ENCODE results near the gene CDCA5. TPM values are rescaled to one million over a fixed set of nuclear protein-coding genes. Genes with fewer than 3 reads are reported as not detected.

The CDCA5 gene
- total RNA-seq, 3 donors from 2014 or later (not counting 1 experiment from before 2014, with no cell fraction given) = 3.3 to 6.8 (median 3.8) TPM

DNA sequence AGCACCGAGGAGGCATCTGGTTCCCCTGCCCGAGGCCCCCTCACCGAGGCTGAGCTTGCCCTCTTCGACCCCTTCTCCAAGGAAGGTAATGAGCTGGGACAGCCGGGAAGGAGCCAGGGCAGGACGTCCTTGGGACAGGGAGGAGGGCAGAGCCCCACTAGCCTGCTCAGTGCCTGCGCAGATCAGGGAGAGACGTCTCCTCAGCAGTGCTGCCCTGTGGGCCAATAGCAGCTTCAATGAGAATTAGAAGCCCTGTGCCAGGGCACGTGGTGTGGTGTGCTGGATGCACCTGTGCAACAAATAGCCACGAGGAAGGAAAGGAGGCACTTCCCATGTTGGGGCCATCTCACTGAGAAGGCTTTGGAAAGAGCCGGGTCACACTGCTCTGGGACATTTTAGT is 48.3 kb downstream of the CDCA5 start:
- Mint-ChIP-seq H3K9me3 (no peaks in the 10 kb centered on the region), H3K4me1 (peaks cover 2 to 3% of the 10 kb centered on the region in 2 donors), H3K4me3 (no peak overlapping the region), H3K27ac (no peak overlapping the region), H3K36me3 (no peaks in the 10 kb centered on the region), H3K27me3 (ENCODE audit: low read depth in 2 of 2) (no peaks in the 10 kb centered on the region)
- DNase-seq (no peak), ATAC-seq (no peak)
- intact Hi-C loops (cut with micrococcal nuclease) = no loop called here
- no peaks in the 10 kb centered on the region for H3K9me3 ChIP-seq (ENCODE audit: control insufficient read depth, insufficient read depth, low read length)
- no peak overlapping the region for H3K27ac ChIP-seq (ENCODE audit: low read length)
- peaks cover 29% of the 10 kb centered on the region for H3K36me3 ChIP-seq (ENCODE audit: control insufficient read depth, insufficient read depth, low read length)
- TF ChIP-seq, protein P1, sequence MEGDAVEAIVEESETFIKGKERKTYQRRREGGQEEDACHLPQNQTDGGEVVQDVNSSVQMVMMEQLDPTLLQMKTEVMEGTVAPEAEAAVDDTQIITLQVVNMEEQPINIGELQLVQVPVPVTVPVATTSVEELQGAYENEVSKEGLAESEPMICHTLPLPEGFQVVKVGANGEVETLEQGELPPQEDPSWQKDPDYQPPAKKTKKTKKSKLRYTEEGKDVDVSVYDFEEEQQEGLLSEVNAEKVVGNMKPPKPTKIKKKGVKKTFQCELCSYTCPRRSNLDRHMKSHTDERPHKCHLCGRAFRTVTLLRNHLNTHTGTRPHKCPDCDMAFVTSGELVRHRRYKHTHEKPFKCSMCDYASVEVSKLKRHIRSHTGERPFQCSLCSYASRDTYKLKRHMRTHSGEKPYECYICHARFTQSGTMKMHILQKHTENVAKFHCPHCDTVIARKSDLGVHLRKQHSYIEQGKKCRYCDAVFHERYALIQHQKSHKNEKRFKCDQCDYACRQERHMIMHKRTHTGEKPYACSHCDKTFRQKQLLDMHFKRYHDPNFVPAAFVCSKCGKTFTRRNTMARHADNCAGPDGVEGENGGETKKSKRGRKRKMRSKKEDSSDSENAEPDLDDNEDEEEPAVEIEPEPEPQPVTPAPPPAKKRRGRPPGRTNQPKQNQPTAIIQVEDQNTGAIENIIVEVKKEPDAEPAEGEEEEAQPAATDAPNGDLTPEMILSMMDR (IDR thresholded peaks at IDR 0.05) = no peak
- WGBS (ENCODE audit: insufficient coverage) = 91% methylated on average over 11 of the region's 11 CpGs
- H3K4me3 ChIP-seq (ENCODE audit: low read length) = no peak overlapping the region
- H3K4me1 ChIP-seq (ENCODE audit: control insufficient read depth, insufficient read depth, low read length) = peaks cover 5% of the 10 kb centered on the region
- no peaks in the 10 kb centered on the region for H3K27me3 ChIP-seq (ENCODE audit: control insufficient read depth, insufficient read depth, low read length)

DNA sequence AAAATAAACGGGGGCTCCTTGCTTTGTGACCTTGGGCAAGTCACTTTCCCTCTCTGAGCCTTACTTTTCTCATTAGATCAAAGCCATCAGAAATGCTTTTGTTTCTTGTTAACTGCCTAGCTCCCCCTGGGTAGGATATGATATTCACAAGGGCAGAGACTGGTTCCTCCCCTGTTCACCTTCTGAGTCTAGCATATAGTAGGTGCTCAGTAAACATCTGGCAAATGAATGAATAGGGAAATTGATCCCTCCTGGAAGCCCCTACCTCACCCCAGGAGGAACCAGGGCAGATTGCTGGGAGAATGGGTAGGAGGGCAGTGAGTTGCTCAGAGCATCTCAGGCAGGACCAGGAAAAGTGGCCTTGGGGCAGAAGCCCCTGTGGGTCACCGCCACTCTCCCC is 49.4 kb downstream of the CDCA5 start:
- no peak overlapping the region for H3K4me3 Mint-ChIP-seq
- DNase-seq (no peak), ATAC-seq (no peak)
- H3K27me3 Mint-ChIP-seq (ENCODE audit: low read depth in 2 of 2) = no peaks in the 10 kb centered on the region
- Histone ChIP-seq H3K36me3 (ENCODE audit: control insufficient read depth, insufficient read depth, low read length) (peaks cover 29% of the 10 kb centered on the region), H3K27ac (ENCODE audit: low read length) (no peak overlapping the region), H3K4me1 (ENCODE audit: control insufficient read depth, insufficient read depth, low read length) (no peaks in the 10 kb centered on the region), H3K4me3 (ENCODE audit: low read length) (no peak overlapping the region), H3K9me3 (ENCODE audit: control insufficient read depth, insufficient read depth, low read length) (no peaks in the 10 kb centered on the region), H3K27me3 (ENCODE audit: control insufficient read depth, insufficient read depth, low read length) (no peaks in the 10 kb centered on the region)
- 100% methylated on average over 2 of the region's 2 CpGs for WGBS (ENCODE audit: insufficient coverage)
- H3K9me3 Mint-ChIP-seq = no peaks in the 10 kb centered on the region
- intact Hi-C loops (cut with micrococcal nuclease) = no loop called here
- no peaks in the 10 kb centered on the region for H3K36me3 Mint-ChIP-seq
- TF ChIP-seq, protein P1 (IDR thresholded peaks at IDR 0.05) = no peak
- H3K4me1 Mint-ChIP-seq = no peaks in the 10 kb centered on the region
- H3K27ac Mint-ChIP-seq = no peak overlapping the region

DNA sequence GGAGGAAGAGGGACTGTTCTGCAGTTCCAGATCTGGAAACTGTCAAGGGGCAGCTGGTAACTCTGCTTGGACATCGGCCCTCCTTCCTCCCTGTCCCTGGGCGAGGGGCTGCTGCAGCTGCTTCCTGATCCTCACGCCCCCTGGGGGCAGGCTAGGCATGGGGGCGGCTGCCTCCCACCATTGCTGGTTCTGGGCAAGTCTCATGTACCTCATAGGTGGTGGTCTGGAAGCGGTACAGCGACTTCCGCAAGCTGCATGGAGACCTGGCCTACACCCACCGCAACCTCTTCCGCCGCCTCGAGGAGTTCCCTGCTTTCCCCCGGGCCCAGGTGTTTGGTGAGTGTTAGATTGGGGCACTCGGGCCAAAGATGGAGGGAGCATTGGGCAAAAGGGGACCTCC is 51.6 kb downstream of the CDCA5 start:
- H3K27ac Mint-ChIP-seq = no peak overlapping the region
- no peak for DNase-seq

More for the DNA sequence above, 51.6 kb downstream of the CDCA5 start:
- Mint-ChIP-seq H3K27me3 (ENCODE audit: low read depth in 2 of 2) (no peaks in the 10 kb centered on the region), H3K4me3 (no peak overlapping the region), H3K4me1 (peaks cover 9 to 11% of the 10 kb centered on the region in 2 donors), H3K9me3 (no peaks in the 10 kb centered on the region), H3K36me3 (no peaks in the 10 kb centered on the region)
- no peak for ATAC-seq
- peaks cover 8% of the 10 kb centered on the region for H3K4me1 ChIP-seq (ENCODE audit: control insufficient read depth, insufficient read depth, low read length)
- no peak overlapping the region for H3K27ac ChIP-seq (ENCODE audit: low read length)
- WGBS (ENCODE audit: insufficient coverage) = 90% methylated on average over 13 of the region's 13 CpGs
- H3K9me3 ChIP-seq (ENCODE audit: control insufficient read depth, insufficient read depth, low read length) = no peaks in the 10 kb centered on the region
- H3K27me3 ChIP-seq (ENCODE audit: control insufficient read depth, insufficient read depth, low read length) = no peaks in the 10 kb centered on the region
- H3K36me3 ChIP-seq (ENCODE audit: control insufficient read depth, insufficient read depth, low read length) = peaks cover 23% of the 10 kb centered on the region
- TF ChIP-seq, protein P1 (IDR thresholded peaks at IDR 0.05) = no peak
- intact Hi-C loops (cut with micrococcal nuclease) = no loop called here
- H3K4me3 ChIP-seq (ENCODE audit: low read length) = no peak overlapping the region

Other genes starting within 250 kb of the CDCA5 start
- 10 to 100 TPM in 2 of 3 donors, 1 to 10 TPM in 1; 8.2 to 12.7 (median 10.7) TPM for gene CDC42BPG, start 239.4 kb downstream of the CDCA5 start, total RNA-seq
- gene EHD1, start 205.4 kb downstream of the CDCA5 start, total RNA-seq = 100 to 1,000 TPM; 218 to 246 (median 225) TPM
- 100 to 1,000 TPM; 165 to 321 (median 259) TPM for gene ATG2A, start 166.8 kb downstream of the CDCA5 start, total RNA-seq
- 10 to 100 TPM; 27.8 to 31.5 (median 28.5) TPM for gene PPP2R5B, start 159.4 kb downstream of the CDCA5 start, total RNA-seq
- not detected for gene GPHA2, start 148.1 kb downstream of the CDCA5 start, total RNA-seq
- not detected for gene MAJIN, start 111.9 kb downstream of the CDCA5 start, total RNA-seq
- gene BATF2, start 87.1 kb downstream of the CDCA5 start, total RNA-seq = under 1 TPM in 1 of 3 donors, not detected in 2; 0.30 TPM
- 10 to 100 TPM; 19.9 to 20.5 (median 20.2) TPM for gene ARL2, start 69.9 kb downstream of the CDCA5 start, total RNA-seq
- gene SNX15, start 56.6 kb downstream of the CDCA5 start, total RNA-seq = 10 to 100 TPM; 16.9 to 28.1 (median 27.1) TPM
- 1 to 10 TPM; 2.0 to 3.5 (median 2.8) TPM for gene SAC3D1, start 42.8 kb downstream of the CDCA5 start, total RNA-seq
- gene NAALADL1, start 25.5 kb downstream of the CDCA5 start, total RNA-seq = 10 to 100 TPM; 41.6 to 54.1 (median 46.0) TPM
- 10 to 100 TPM; 49.8 to 60.2 (median 50.8) TPM for gene ZFPL1, start 182 bp upstream of the CDCA5 start, total RNA-seq
- gene VPS51, start 12.2 kb upstream of the CDCA5 start, total RNA-seq = 100 to 1,000 TPM; 180 to 197 (median 184) TPM
- 10 to 100 TPM; 17.0 to 23.2 (median 18.6) TPM for gene TM7SF2, start 27.8 kb upstream of the CDCA5 start, total RNA-seq
- gene ZNHIT2, start 33.7 kb upstream of the CDCA5 start, total RNA-seq = 1 to 10 TPM; 5.6 to 6.8 (median 6.1) TPM
- 100 to 1,000 TPM; 724 to 977 (median 968) TPM for gene FAU, start 38.1 kb upstream of the CDCA5 start, total RNA-seq
- gene MRPL49, start 38.3 kb upstream of the CDCA5 start, total RNA-seq = 10 to 100 TPM; 36.8 to 37.5 (median 36.9) TPM
- gene SYVN1, start 50.5 kb upstream of the CDCA5 start, total RNA-seq = 100 to 1,000 TPM in 1 of 3 donors, 10 to 100 TPM in 2; 72.9 to 109 (median 90.2) TPM
- not detected for gene SPDYC, start 86.2 kb upstream of the CDCA5 start, total RNA-seq
- gene CAPN1, start 97.9 kb upstream of the CDCA5 start, total RNA-seq = 100 to 1,000 TPM; 211 to 256 (median 229) TPM
- 10 to 100 TPM; 21.2 to 24.2 (median 22.7) TPM for gene POLA2, start 177.9 kb upstream of the CDCA5 start, total RNA-seq
- 1 to 10 TPM; 1.4 to 1.5 (median 1.5) TPM for gene CDC42EP2, start 230.8 kb upstream of the CDCA5 start, total RNA-seq
- 100 to 1,000 TPM in 1 of 3 donors, 10 to 100 TPM in 2; 69.6 to 102 (median 89.1) TPM for gene DPF2, start 249.8 kb upstream of the CDCA5 start, total RNA-seq